Fibroblast of skin of back (primary cell): ENCODE measurements around the gene PCBP3.
"Not testable (repeated sequence)": the region's sequence is repeated elsewhere in the genome, so short reads cannot be mapped to it uniquely, and the experiment has no call there.

Source experiments
- DNase-seq: peaks from one replicate; pipeline ENCODE4 v3.0.0-alpha.2; 2013

The PCBP3 gene

GRCh38 chr21:45882645-45883044 is 239.1 kb downstream of the PCBP3 start:
- no peak for DNase-seq

GRCh38 chr21:45883090-45883489 is 239.6 kb downstream of the PCBP3 start:
- DNase-seq = no peak

- no peak for DNase-seq
These were observed 242.0 kb downstream of the PCBP3 start for GRCh38 chr21:45885597-45885929.

- not testable (repeated sequence) for DNase-seq
These were observed 242.5 kb downstream of the PCBP3 start for GRCh38 chr21:45885930-45886601.

- no peak for DNase-seq
These were observed 243.1 kb downstream of the PCBP3 start for GRCh38 chr21:45886610-45887026.

GRCh38 chr21:45887120-45887611 is 243.6 kb downstream of the PCBP3 start:
- DNase-seq = peak; percentile 36

GRCh38 chr21:45887788-45888187 is 244.3 kb downstream of the PCBP3 start:
- no peak for DNase-seq

GRCh38 chr21:45888386-45889009 is 245.0 kb downstream of the PCBP3 start:
- no peak for DNase-seq

GRCh38 chr21:45889256-45889655 is 245.7 kb downstream of the PCBP3 start:
- no peak for DNase-seq

GRCh38 chr21:45889961-45890360 is 246.4 kb downstream of the PCBP3 start:
- no peak for DNase-seq

- DNase-seq = no peak
These were observed 248.0 kb downstream of the PCBP3 start for GRCh38 chr21:45891388-45892155.

GRCh38 chr21:45892156-45892915 is 248.8 kb downstream of the PCBP3 start:
- no peak for DNase-seq

- no peak for DNase-seq
These were observed 249.6 kb downstream of the PCBP3 start for GRCh38 chr21:45892916-45893739.

- no peak for DNase-seq
These were observed 250.4 kb downstream of the PCBP3 start for GRCh38 chr21:45893740-45894449.

GRCh38 chr21:45894450-45894825 is 250.9 kb downstream of the PCBP3 start:
- no peak for DNase-seq

- no peak for DNase-seq
These were observed 251.6 kb downstream of the PCBP3 start for GRCh38 chr21:45894906-45895777.

- DNase-seq = no peak
These were observed 252.3 kb downstream of the PCBP3 start for GRCh38 chr21:45895778-45896370.

- DNase-seq = not testable (repeated sequence)
These were observed 252.9 kb downstream of the PCBP3 start for GRCh38 chr21:45896431-45896830.

GRCh38 chr21:45897191-45898027 is 253.9 kb downstream of the PCBP3 start:
- no peak for DNase-seq
